Coronary artery (tissue), 2 donors: ENCODE data around the gene SLC22A7.

Experiments
- DNase-seq: peaks from one replicate; pipeline ENCODE4 v3.0.0-alpha.2; 2017; ENCODE audit warnings: low spot score
- H3K27ac ChIP-seq, 2 donors: fragments of 200-600 bp; sonication (generic); one replicate each; pipeline ENCODE4 v1.5.1; 2016 to 2019
- H3K4me3 ChIP-seq: fragments of 200-600 bp; sonication (generic); 2 replicates; pipeline ENCODE4 v1.5.1; 2016; ENCODE audit warnings: mild to moderate bottlenecking, moderate library complexity
- CTCF ChIP-seq: fragments of 200-600 bp; sonication (generic); IDR thresholded peaks from one replicate; pipeline ENCODE4 v1.5.1; 2019; ENCODE audit warnings: antibody characterized with exemption

The SLC22A7 gene

GRCh38 chr6:43277643-43278523 is 20.2 kb upstream of the SLC22A7 start:
- DNase-seq, result no peak
- TF ChIP-seq CTCF, result no peak
- Histone ChIP-seq H3K4me3 (no peak overlapping the region), H3K27ac (no peak overlapping the region)

GRCh38 chr6:43278524-43279078 is 19.5 kb upstream of the SLC22A7 start:
- no peak for DNase-seq
- TF ChIP-seq CTCF, result no peak
- Histone ChIP-seq H3K4me3 (no peak overlapping the region), H3K27ac (no peak overlapping the region)

- no peak for DNase-seq
- H3K4me3 ChIP-seq, result no peak overlapping the region
- H3K27ac ChIP-seq, result no peak overlapping the region
- no peak for TF ChIP-seq CTCF
These were observed 17.8 kb upstream of the SLC22A7 start for GRCh38 chr6:43280234-43280633.

- Histone ChIP-seq H3K27ac (no peak overlapping the region), H3K4me3 (no peak overlapping the region)
- DNase-seq, result no peak
- TF ChIP-seq CTCF, result no peak
These were observed 16.0 kb upstream of the SLC22A7 start for GRCh38 chr6:43282060-43282459.

- Histone ChIP-seq H3K27ac (no peak overlapping the region), H3K4me3 (no peak overlapping the region)
- TF ChIP-seq CTCF, result no peak
- DNase-seq, result no peak
These were observed 15.2 kb upstream of the SLC22A7 start for GRCh38 chr6:43282636-43283513.

- H3K4me3 ChIP-seq, result no peak overlapping the region
- TF ChIP-seq CTCF, result no peak
- no peak for DNase-seq
- no peak overlapping the region for H3K27ac ChIP-seq
These were observed 14.6 kb upstream of the SLC22A7 start for GRCh38 chr6:43283514-43283901.
